AG08395 (cell line): ENCODE results near the gene RBM5.
A peak's percentile ranks its signal among the peaks of the same experiment; 100 is the strongest.

ENCODE experiments used
- DNase-seq: peaks from one replicate; pipeline ENCODE4 v3.0.0; 2012; ENCODE audit warnings: mixed read lengths, low spot score

The RBM5 gene

GRCh38 chr3:50160561-50160983 is 71.9 kb downstream of the RBM5 start:
- DNase-seq = no peak

DNA sequence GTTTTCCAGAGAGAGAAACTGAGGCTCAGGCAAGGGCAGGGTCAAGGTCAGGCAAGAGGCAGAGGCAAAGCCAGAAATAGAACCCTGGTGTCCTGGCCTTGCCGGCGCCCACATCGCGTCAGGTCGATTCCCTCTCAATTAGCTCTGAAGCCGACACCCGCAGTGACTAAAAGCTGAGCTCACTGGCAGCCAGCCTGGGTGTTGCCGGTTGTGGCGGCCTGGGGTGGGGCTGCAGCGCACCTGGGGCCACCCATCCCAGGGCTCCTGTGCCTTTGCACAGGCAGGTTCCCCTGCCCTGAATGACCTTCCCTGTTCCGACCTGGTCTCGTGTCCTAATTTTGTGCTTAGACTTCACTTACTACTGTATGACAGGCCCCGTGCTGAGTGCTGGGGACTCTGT is 72.6 kb downstream of the RBM5 start:
- DNase-seq = no peak

- DNase-seq = no peak
These were observed 73.5 kb downstream of the RBM5 start for GRCh38 chr3:50162034-50162883.

GRCh38 chr3:50163572-50164455 is 75.1 kb downstream of the RBM5 start:
- peak; percentile 96 for DNase-seq

GRCh38 chr3:50164481-50164880 is 75.8 kb downstream of the RBM5 start:
- DNase-seq = no peak

GRCh38 chr3:50164984-50165909 is 76.5 kb downstream of the RBM5 start:
- DNase-seq = peak; percentile 76

- no peak for DNase-seq
These were observed 77.3 kb downstream of the RBM5 start for GRCh38 chr3:50165910-50166538.

- DNase-seq = no peak
These were observed 77.9 kb downstream of the RBM5 start for GRCh38 chr3:50166620-50167019.

- no peak for DNase-seq
These were observed 78.5 kb downstream of the RBM5 start for GRCh38 chr3:50167069-50167840.

- DNase-seq = no peak
These were observed 79.1 kb downstream of the RBM5 start for GRCh38 chr3:50167841-50168209.

GRCh38 chr3:50168388-50168787 is 79.7 kb downstream of the RBM5 start:
- no peak for DNase-seq
